ENCODE data around the gene SYF2. TPM values are rescaled to one million over a fixed set of nuclear protein-coding genes. Genes with fewer than 3 reads are reported as not detected.

Gene SYF2
- total RNA-seq, 1 experiment from 2014 or later, result 30.2 TPM

DNA sequence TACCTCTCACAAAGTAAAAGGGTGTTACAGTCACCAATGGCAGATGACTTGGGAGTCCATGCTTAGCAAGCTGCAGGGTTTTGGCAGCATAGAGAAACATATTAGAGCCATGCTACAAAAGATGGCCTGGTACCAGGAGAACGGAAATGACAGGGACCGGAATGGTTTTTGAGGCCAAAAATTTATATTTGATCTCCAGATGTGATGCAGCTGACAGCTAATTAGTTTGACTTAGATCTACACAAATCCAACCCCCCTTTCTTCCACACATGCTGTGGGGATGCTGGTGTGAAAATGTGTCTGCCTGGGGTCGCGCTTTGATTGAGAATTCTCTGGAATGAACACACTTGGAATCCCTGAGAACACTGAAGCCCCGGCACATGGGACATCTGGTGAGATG is 26.5 kb downstream of the SYF2 start:
- intact Hi-C loops (cut with micrococcal nuclease; ENCODE audit: unreplicated experiment), result loop anchor here (5.0 kb wide), 2 partner anchors 273 to 358 kb away; partner anchors contain the start of gene RUNX3
- Histone ChIP-seq H3K4me1 (ENCODE audit: insufficient read depth, low read length, poor library complexity, severe bottlenecking) (no peaks in the 10 kb centered on the region), H3K9me3 (ENCODE audit: low read depth, low read length, poor library complexity, severe bottlenecking) (no peaks in the 10 kb centered on the region), H3K4me3 (ENCODE audit: low read depth, low read length, poor library complexity, severe bottlenecking) (no peak overlapping the region), H3K27me3 (replicated peaks; ENCODE audit: insufficient read depth, low read depth, low read length, poor library complexity) (no peaks in the 10 kb centered on the region), H3K36me3 (ENCODE audit: insufficient read depth, low read length, poor library complexity, severe bottlenecking) (no peaks in the 10 kb centered on the region), H3K27ac (ENCODE audit: low read depth, low read length, poor library complexity, severe bottlenecking) (no peak overlapping the region)
- no peak for DNase-seq (ENCODE audit: low spot score)
- TF ChIP-seq, protein P1, sequence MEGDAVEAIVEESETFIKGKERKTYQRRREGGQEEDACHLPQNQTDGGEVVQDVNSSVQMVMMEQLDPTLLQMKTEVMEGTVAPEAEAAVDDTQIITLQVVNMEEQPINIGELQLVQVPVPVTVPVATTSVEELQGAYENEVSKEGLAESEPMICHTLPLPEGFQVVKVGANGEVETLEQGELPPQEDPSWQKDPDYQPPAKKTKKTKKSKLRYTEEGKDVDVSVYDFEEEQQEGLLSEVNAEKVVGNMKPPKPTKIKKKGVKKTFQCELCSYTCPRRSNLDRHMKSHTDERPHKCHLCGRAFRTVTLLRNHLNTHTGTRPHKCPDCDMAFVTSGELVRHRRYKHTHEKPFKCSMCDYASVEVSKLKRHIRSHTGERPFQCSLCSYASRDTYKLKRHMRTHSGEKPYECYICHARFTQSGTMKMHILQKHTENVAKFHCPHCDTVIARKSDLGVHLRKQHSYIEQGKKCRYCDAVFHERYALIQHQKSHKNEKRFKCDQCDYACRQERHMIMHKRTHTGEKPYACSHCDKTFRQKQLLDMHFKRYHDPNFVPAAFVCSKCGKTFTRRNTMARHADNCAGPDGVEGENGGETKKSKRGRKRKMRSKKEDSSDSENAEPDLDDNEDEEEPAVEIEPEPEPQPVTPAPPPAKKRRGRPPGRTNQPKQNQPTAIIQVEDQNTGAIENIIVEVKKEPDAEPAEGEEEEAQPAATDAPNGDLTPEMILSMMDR (conservative IDR thresholded peaks at IDR 0.05; ENCODE audit: low read depth, low read length), result no peak
- no peak for TF ChIP-seq EZH2 (IDR thresholded peaks at IDR 0.05; ENCODE audit: borderline replicate concordance, low read depth, low read length, poor library complexity, severe bottlenecking)
- ChIA-PET CTCF (interaction anchor here (1.7 kb wide), 1 partner anchor 358 kb away, joined by 5 read pairs; no protein-coding TSS in a partner anchor), POLR2A (ENCODE audit: low non-redundant PET) (no interaction called here)
- BruUV-seq (replicated peaks), result no TSS peak

- BruUV-seq (replicated peaks), result no TSS peak
- no peaks in the 10 kb centered on the region for H3K4me1 ChIP-seq (ENCODE audit: insufficient read depth, low read length, poor library complexity, severe bottlenecking)
- intact Hi-C loops (cut with micrococcal nuclease; ENCODE audit: unreplicated experiment), result loop anchor here (5.0 kb wide), 2 partner anchors 273 to 358 kb away; partner anchors contain the start of gene RUNX3
- no peaks in the 10 kb centered on the region for H3K27me3 ChIP-seq (replicated peaks; ENCODE audit: insufficient read depth, low read depth, low read length, poor library complexity)
- H3K9me3 ChIP-seq (ENCODE audit: low read depth, low read length, poor library complexity, severe bottlenecking), result no peaks in the 10 kb centered on the region
- peak; percentile 73 for DNase-seq (ENCODE audit: low spot score)
- H3K36me3 ChIP-seq (ENCODE audit: insufficient read depth, low read length, poor library complexity, severe bottlenecking), result no peaks in the 10 kb centered on the region
- H3K27ac ChIP-seq (ENCODE audit: low read depth, low read length, poor library complexity, severe bottlenecking), result no peak overlapping the region
- TF ChIP-seq, protein P1 (conservative IDR thresholded peaks at IDR 0.05; ENCODE audit: low read depth, low read length), result peak; percentile 73
- no peak for TF ChIP-seq EZH2 (IDR thresholded peaks at IDR 0.05; ENCODE audit: borderline replicate concordance, low read depth, low read length, poor library complexity, severe bottlenecking)
- ChIA-PET CTCF (interaction anchor here (0.6 to 1.7 kb wide), 2 partner anchors 232 to 357 kb away, joined by 3 to 5 read pairs; no protein-coding TSS in a partner anchor), POLR2A (ENCODE audit: low non-redundant PET) (no interaction called here)
- H3K4me3 ChIP-seq (ENCODE audit: low read depth, low read length, poor library complexity, severe bottlenecking), result no peak overlapping the region
These were observed 27.4 kb downstream of the SYF2 start for GRCh38 chr1:25204797-25205480.

GRCh38 chr1:25201006-25201405 is 31.3 kb downstream of the SYF2 start:
- no peaks in the 10 kb centered on the region for H3K36me3 ChIP-seq (ENCODE audit: insufficient read depth, low read length, poor library complexity, severe bottlenecking)
- ChIA-PET POLR2A (ENCODE audit: low non-redundant PET) (no interaction called here), CTCF (no interaction called here)
- H3K27ac ChIP-seq (ENCODE audit: low read depth, low read length, poor library complexity, severe bottlenecking), result no peak overlapping the region
- intact Hi-C loops (cut with micrococcal nuclease; ENCODE audit: unreplicated experiment), result no loop called here
- H3K9me3 ChIP-seq (ENCODE audit: low read depth, low read length, poor library complexity, severe bottlenecking), result no peaks in the 10 kb centered on the region
- no peaks in the 10 kb centered on the region for H3K27me3 ChIP-seq (replicated peaks; ENCODE audit: insufficient read depth, low read depth, low read length, poor library complexity)
- H3K4me1 ChIP-seq (ENCODE audit: insufficient read depth, low read length, poor library complexity, severe bottlenecking), result peaks cover 11% of the 10 kb centered on the region
- no TSS peak for BruUV-seq (replicated peaks)
- no peak overlapping the region for H3K4me3 ChIP-seq (ENCODE audit: low read depth, low read length, poor library complexity, severe bottlenecking)
- TF ChIP-seq EZH2 (IDR thresholded peaks at IDR 0.05; ENCODE audit: borderline replicate concordance, low read depth, low read length, poor library complexity, severe bottlenecking), result no peak
- TF ChIP-seq, protein P1 (conservative IDR thresholded peaks at IDR 0.05; ENCODE audit: low read depth, low read length), result no peak
- no peak for DNase-seq (ENCODE audit: low spot score)

Data from A673 (cell line).